Activated naive CD8-positive, alpha-beta T cell treated with anti-CD3 and anti-CD28 coated beads for 36 hours (primary cell): ENCODE measurements around the gene TLE7. TPM values are rescaled to one million over a fixed set of nuclear protein-coding genes. Genes with fewer than 3 reads are reported as not detected.
A peak's percentile ranks its signal among the peaks of the same experiment; 100 is the strongest.

Experiments
- DNase-seq: peaks from one replicate; pipeline ENCODE4 v3.0.0; 2021
- H3K27ac Mint-ChIP-seq: one replicate; pipeline ENCODE4 v1.8.0; 2022; ENCODE audit warnings: mild to moderate bottlenecking, moderate library complexity, mixed read lengths
- H3K27me3 Mint-ChIP-seq: one replicate; pipeline ENCODE4 v1.8.0; 2022; ENCODE audit warnings: mild to moderate bottlenecking, mixed read lengths
- H3K36me3 Mint-ChIP-seq: one replicate; pipeline ENCODE4 v1.8.0; 2021; ENCODE audit warnings: mild to moderate bottlenecking, mixed read lengths
- H3K4me1 Mint-ChIP-seq: one replicate; pipeline ENCODE4 v1.8.0; 2021; ENCODE audit warnings: mixed read lengths
- H3K4me3 Mint-ChIP-seq: one replicate; pipeline ENCODE4 v1.8.0; 2022; ENCODE audit warnings: mild to moderate bottlenecking, moderate library complexity, mixed read lengths
- H3K9me3 Mint-ChIP-seq: one replicate; pipeline ENCODE4 v1.8.0; 2022; ENCODE audit warnings: mixed read lengths
- total RNA-seq, 2 experiments: library from RNA; stranded (reverse); gene quantifications; one replicate each; pipeline ENCODE4 v1.2.3, GENCODE V29; 2021

TLE7 gene
- total RNA-seq = not detected

DNA sequence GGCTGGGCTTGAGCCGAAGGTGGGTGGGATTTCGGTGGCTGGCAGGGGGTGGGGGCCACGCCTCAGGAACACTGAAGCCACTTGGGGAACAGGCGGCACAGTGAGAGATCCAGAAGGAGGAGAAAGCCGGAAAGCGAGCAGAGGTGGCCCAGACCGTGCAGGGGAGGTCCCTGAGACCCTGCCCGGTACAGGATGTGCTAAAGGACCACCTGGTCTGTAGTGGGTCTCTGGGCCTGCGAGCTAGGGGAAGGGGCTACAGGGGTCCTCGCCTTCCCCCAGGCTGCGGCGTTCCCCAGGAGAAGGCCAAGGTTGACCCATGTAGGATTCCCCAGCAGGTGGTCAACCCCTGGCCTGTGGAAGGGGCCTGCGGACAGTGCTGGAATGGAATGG is at the start of gene TLE7:
Gene TLE7, minus strand, starts transcription at position 4 of the 390 bp plus-strand sequence. CDS start 8,730 bp downstream, outside the sequence.
- peaks cover 3% of the 10 kb centered on the region for H3K4me1 Mint-ChIP-seq
- no peak within 1 kb of the TSS for H3K27ac Mint-ChIP-seq
- H3K4me3 Mint-ChIP-seq = no peak within 1 kb of the TSS
- no peak for DNase-seq
- peaks cover 3% of the 10 kb centered on the region for H3K36me3 Mint-ChIP-seq
- peaks cover 15% of the 10 kb centered on the region for H3K9me3 Mint-ChIP-seq
- H3K27me3 Mint-ChIP-seq = peaks cover 28% of the 10 kb centered on the region

DNA sequence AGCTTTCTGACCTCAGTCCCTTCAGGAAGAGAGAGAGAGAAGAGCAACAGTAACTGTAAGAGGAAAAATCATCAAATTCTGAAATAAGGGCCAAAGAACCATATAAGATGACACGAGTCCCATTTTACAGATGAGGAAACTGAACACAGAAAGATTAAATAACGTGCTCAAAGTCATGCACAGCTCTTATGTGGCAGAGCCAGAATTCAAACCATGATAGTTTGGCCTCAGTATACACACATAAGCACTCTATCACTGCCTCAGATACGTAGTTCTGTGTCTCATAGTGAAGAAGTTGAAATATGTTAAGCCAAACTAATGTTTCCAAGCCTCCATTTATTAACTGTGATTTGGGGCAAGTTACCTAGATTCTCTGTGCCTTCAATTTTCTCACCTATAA is 49.2 kb upstream of the TLE7 start:
- H3K27ac Mint-ChIP-seq = no peak overlapping the region
- no peak overlapping the region for H3K4me3 Mint-ChIP-seq
- DNase-seq = no peak
- H3K36me3 Mint-ChIP-seq = no peaks in the 10 kb centered on the region
- no peaks in the 10 kb centered on the region for H3K9me3 Mint-ChIP-seq
- no peaks in the 10 kb centered on the region for H3K27me3 Mint-ChIP-seq
- H3K4me1 Mint-ChIP-seq = peaks cover 4% of the 10 kb centered on the region

DNA sequence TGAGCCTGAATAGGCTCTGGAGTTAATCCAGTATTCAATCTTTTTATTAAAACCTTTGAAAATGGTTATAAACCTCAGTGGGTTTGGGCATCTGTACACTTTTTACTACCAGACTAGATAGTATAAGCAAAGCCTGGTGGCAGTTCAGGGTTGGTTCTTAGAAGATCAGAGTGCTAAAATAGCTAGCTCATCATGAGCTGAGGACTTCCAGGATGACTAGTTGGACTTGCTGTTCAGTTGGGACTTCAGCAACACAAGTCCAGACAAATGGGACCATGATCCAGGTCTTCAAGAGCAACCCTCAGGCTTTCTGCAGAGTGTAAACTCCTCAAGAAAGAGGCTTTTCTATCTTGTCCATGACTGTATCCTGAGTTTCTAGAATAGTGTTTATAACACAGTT is 48.5 kb upstream of the TLE7 start:
- Mint-ChIP-seq H3K4me1 (peaks cover 4% of the 10 kb centered on the region), H3K27me3 (no peaks in the 10 kb centered on the region), H3K4me3 (no peak overlapping the region), H3K9me3 (no peaks in the 10 kb centered on the region), H3K36me3 (no peaks in the 10 kb centered on the region), H3K27ac (no peak overlapping the region)
- DNase-seq = no peak

DNA sequence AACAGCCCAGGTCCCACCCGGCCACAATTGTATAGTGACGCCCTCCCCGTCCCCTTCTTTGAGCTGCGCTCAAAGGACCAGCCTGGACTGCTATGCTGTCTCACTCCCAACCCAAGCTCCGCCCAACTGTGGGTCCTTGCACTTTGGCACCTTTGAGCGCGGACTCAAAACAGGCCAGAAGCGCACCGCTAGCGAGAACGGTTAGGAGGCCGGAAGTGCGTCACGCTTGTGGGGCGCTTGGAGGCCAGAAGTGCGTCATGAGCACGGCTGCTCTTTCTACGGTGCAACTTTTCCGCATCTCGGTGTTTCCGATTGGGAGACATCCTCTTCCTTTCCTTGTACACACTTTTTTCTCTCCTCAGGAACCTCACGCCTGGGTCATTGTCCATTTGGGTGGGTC is 47.3 kb upstream of the TLE7 start, which contains the start of gene ZNF19:
Gene ZNF19, minus strand, starts transcription at position 203 of the 400 bp plus-strand sequence. CDS start 7,210 bp downstream, outside the sequence.
- Mint-ChIP-seq H3K4me1 (peaks cover 8% of the 10 kb centered on the region), H3K9me3 (no peaks in the 10 kb centered on the region), H3K27me3 (no peaks in the 10 kb centered on the region), H3K27ac (no peak within 1 kb of the TSS), H3K4me3 (no peak within 1 kb of the TSS), H3K36me3 (no peaks in the 10 kb centered on the region)
- DNase-seq = no peak

DNA sequence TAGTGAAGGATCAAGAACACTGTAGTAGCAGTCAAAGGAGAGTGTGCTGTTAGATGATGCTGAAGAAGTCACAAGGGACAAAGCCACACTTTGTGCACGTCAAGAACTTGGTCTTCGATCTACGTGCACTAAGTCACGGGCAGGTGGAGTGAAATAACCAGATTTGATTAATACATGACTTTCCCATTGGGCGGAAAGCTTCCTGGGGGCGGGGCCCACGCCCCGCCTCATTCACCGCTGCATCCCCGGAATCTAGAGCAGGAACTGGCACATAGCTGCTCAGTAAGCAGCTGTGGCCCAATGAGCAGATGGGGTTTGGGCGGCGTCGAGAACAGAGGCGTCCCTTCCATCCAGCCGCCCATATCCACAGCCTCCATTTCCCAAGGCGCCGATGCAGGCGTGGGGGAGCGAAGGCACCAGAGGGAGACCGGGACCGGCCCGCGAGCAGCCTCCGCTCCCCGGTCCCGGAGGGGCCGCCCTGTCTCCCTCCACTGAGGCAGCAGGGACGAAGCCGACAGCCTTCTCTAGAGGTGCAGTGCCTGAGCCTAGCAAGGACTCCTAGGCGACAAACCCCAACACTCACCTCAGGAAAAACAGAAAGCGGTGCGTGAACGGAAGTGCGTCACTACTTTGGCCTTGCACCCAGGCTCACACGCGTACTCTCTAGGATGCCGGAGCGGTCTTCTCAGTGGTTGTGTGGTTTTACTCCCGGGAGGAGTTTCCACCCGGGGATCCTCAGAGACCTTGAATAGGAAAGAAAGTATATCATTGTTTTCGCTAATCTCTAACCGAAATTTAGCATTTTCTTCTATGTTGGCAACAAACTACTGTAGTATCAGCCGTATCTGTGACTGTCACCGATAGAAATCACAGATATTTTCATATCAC is 42.4 kb upstream of the TLE7 start:
- Mint-ChIP-seq H3K27ac (peak overlapping the region; percentile 63), H3K9me3 (no peaks in the 10 kb centered on the region), H3K4me1 (peaks cover 17% of the 10 kb centered on the region), H3K27me3 (no peaks in the 10 kb centered on the region), H3K4me3 (peak overlapping the region; percentile 82), H3K36me3 (no peaks in the 10 kb centered on the region)
- DNase-seq = peak; percentile 79

DNA sequence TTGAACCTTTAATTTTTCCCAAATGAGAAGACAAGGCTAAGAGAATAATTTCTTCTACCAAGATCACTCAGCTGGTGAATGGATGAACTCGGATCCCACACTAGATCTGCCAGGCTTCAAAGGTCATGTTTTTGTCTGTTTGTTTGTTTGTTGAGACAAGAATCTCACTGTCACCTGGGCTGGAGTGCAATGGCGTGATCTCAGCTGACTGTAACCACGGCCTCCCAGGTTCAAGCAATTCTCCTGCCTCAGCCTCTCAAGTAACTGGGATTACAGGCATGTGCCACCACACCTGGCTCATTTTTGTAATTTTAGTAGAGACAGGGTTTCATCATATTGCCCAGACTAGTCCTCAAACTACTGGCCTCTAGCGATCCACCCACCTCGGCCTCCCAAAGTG is 40.7 kb upstream of the TLE7 start:
- H3K9me3 Mint-ChIP-seq = no peaks in the 10 kb centered on the region
- H3K27ac Mint-ChIP-seq = no peak overlapping the region
- H3K36me3 Mint-ChIP-seq = no peaks in the 10 kb centered on the region
- no peaks in the 10 kb centered on the region for H3K27me3 Mint-ChIP-seq
- no peak overlapping the region for H3K4me3 Mint-ChIP-seq
- peaks cover 17% of the 10 kb centered on the region for H3K4me1 Mint-ChIP-seq
- DNase-seq = no peak

DNA sequence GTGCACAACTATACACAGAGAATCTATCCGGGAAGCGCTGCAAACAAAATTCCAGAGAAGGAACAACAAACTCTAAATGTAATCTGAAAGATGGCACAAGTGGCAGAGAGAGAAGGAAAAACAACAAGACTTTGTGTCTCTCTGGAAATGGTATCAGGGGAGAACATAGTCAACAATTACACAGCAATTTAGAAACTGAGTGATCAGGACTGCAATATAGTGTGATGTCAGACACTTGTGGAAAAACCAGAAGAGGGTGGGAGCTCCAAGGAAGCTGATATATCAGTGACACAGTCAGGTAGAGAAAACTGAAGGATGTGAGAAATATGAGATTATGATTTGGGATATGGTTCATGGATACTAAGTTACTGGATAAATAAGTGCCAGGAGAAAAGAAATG is 39.1 kb upstream of the TLE7 start:
- DNase-seq = no peak
- Mint-ChIP-seq H3K4me3 (no peak overlapping the region), H3K27me3 (no peaks in the 10 kb centered on the region), H3K27ac (no peak overlapping the region), H3K36me3 (peaks cover 3% of the 10 kb centered on the region), H3K4me1 (peaks cover 19% of the 10 kb centered on the region), H3K9me3 (no peaks in the 10 kb centered on the region)

DNA sequence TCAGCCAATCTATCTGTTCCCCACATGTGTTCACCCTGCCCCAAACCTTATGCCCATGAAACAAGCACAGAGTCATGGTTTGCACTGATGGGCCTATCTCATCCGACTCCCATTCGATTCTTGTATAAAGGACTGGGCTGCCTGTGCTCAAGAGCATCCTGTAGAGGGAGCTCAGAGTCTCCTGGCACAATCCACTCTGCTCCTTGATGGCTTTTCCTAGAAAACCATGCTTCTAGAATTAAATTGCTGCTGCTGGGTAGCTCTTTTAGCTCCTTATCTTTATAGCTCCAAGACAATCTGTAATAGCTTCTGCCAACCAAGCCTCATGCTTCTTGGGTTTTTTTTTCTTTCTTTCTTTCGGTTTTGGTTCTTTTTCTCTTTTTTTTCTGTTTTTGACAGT is 37.6 kb upstream of the TLE7 start:
- Mint-ChIP-seq H3K9me3 (no peaks in the 10 kb centered on the region), H3K4me1 (peaks cover 15% of the 10 kb centered on the region), H3K27ac (no peak overlapping the region), H3K36me3 (peaks cover 8% of the 10 kb centered on the region), H3K27me3 (no peaks in the 10 kb centered on the region), H3K4me3 (no peak overlapping the region)
- DNase-seq = no peak

DNA sequence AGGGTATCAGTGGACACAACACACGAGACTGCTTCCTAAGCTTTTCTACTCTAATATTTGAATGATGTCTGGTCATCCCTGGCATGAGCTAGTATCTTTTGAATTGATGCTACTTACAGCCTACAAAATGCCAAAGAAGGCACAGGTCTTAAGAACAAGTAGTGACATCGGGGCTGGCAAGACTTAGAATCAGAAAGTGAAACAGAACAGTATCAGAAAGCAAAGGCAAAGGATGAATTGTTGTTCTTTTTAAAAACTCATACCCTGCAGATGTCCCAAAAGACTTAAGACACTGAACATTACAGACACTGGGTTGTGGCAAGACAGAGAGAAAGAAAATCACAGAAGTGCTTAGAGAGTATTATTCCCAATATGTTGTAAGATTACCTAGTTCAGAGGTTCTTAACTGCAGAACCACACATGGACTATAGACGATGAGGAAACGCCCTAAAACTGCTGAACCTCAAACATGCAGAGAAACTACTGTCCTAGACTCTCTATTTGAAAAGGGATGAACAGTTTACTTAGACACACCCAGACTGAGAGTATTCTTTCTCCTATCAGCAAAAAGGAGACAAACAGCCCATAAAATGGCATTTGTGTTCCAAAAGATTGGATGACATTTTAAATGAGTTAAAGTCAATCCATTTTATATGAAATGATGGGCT is 34.7 kb upstream of the TLE7 start:
- Mint-ChIP-seq H3K4me3 (no peak overlapping the region), H3K36me3 (peaks cover 8% of the 10 kb centered on the region)
- no peak for DNase-seq

DNA sequence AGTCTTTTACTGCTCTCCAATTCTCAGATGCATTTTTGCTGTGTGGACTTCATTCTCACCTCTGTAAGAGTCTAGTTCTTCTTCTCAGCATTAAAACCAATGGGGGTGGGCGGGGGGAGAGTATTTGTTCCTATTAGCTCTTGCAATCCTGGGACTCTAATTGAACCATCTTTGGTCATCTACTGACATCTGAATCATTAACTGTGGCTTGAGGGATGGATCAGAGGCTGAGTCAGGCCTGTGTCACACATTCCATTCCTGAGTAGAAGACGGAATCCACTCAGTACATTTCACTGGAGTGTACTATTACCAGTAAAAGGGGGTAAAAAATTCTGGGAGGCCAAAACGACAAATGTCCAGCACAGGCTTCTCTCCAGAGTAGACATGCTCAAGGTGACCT is 33.0 kb upstream of the TLE7 start:
- no peaks in the 10 kb centered on the region for H3K27me3 Mint-ChIP-seq
- H3K36me3 Mint-ChIP-seq = peaks cover 8% of the 10 kb centered on the region
- no peaks in the 10 kb centered on the region for H3K9me3 Mint-ChIP-seq
- peaks cover 3% of the 10 kb centered on the region for H3K4me1 Mint-ChIP-seq
- H3K27ac Mint-ChIP-seq = no peak overlapping the region
- DNase-seq = no peak
- H3K4me3 Mint-ChIP-seq = no peak overlapping the region

More for the DNA sequence above, 34.7 kb upstream of the TLE7 start:
- Mint-ChIP-seq H3K27me3 (no peaks in the 10 kb centered on the region), H3K9me3 (no peaks in the 10 kb centered on the region), H3K27ac (no peak overlapping the region), H3K4me1 (peaks cover 7% of the 10 kb centered on the region)

DNA sequence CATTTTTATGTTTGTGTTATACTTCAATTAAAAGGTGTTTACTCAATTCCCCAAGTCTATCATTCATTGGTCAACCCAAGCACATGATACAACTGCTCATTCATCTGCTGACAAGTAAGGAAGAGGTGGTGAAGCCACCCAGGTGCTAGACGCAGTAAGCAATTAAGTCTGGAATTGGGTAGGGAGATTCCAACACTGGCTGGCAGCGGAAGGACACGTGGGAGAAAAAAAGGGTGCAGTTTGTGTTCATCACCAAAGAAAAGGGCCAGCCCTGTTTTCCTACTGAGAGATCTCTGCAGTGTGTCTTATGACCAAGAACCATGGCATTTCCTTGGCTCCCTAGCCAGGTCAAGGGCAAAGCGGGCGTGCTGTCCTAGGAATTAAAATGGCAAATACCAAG is 32.0 kb upstream of the TLE7 start:
- H3K27ac Mint-ChIP-seq = no peak overlapping the region
- H3K4me3 Mint-ChIP-seq = no peak overlapping the region
- H3K36me3 Mint-ChIP-seq = peaks cover 13% of the 10 kb centered on the region

DNA sequence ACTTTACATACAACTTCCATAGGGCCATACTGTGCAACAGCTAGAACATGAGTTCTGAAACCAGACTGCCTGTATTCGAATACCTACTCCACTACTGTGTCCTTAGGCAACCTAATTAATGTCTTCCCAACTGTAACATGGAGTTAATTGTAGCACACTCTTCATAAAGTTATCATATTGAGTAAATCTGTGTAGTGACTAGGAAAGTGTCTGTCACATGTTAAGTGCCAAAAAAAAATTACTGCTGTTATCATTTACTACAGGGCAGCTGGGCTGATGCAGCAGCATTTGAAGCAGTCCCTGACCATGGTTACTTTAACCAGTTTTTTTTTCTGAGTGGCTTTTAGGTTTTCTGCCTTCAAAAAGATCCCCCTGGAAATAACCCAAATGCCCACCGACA is 31.1 kb upstream of the TLE7 start:
- H3K36me3 Mint-ChIP-seq = peaks cover 13% of the 10 kb centered on the region
- H3K9me3 Mint-ChIP-seq = no peaks in the 10 kb centered on the region
- no peak for DNase-seq
- H3K27me3 Mint-ChIP-seq = no peaks in the 10 kb centered on the region
- peaks cover 2% of the 10 kb centered on the region for H3K4me1 Mint-ChIP-seq
- H3K4me3 Mint-ChIP-seq = no peak overlapping the region
- H3K27ac Mint-ChIP-seq = no peak overlapping the region

More for the DNA sequence above, 32.0 kb upstream of the TLE7 start:
- peaks cover 2% of the 10 kb centered on the region for H3K4me1 Mint-ChIP-seq
- no peak for DNase-seq
- H3K9me3 Mint-ChIP-seq = no peaks in the 10 kb centered on the region
- no peaks in the 10 kb centered on the region for H3K27me3 Mint-ChIP-seq

DNA sequence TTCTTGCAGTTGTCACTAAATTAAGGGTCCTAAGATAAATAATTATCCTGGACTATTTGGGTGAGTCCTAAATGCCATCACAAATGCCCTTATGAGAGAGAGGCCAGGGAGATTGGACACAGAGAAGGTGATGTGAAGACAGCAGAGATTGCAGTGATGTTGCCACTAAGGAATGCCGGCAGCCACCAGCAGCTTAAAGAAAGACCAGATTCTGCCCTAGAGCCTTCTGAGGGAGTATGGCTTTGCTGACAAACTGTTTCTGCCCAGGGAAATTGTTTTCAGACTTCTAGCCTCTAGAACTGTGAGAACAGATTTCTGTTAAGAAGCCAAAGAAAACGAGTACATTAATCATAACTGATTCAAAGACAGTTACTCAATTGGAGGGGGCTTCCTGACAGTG is 30.2 kb upstream of the TLE7 start:
- Mint-ChIP-seq H3K4me3 (no peak overlapping the region), H3K9me3 (no peaks in the 10 kb centered on the region), H3K4me1 (peaks cover 2% of the 10 kb centered on the region), H3K36me3 (peaks cover 13% of the 10 kb centered on the region), H3K27ac (no peak overlapping the region), H3K27me3 (no peaks in the 10 kb centered on the region)
- DNase-seq = no peak

DNA sequence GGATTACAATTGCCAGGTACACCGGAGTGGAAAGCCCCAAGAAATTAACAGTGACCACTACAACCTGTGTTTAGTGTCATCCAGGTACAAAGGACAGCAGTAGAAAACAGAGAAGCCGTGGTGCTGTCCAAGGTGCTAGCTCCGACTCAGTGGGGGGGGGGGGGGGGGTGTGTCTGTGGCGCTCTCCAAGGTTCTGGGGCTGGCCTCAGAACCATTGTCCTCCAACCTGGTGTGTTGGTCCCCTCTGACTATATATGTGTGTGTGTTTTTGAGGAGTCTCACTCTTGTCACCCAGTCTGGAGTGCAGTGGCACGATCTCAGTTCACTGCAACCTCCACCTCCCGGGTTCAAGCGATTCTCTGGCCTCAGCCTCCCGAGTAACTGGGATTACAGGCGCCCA is 26.0 kb upstream of the TLE7 start:
- Mint-ChIP-seq H3K27ac (no peak overlapping the region), H3K36me3 (peaks cover 10% of the 10 kb centered on the region), H3K4me3 (no peak overlapping the region), H3K27me3 (no peaks in the 10 kb centered on the region), H3K9me3 (no peaks in the 10 kb centered on the region), H3K4me1 (peaks cover 4% of the 10 kb centered on the region)
- DNase-seq = peak; percentile 14

DNA sequence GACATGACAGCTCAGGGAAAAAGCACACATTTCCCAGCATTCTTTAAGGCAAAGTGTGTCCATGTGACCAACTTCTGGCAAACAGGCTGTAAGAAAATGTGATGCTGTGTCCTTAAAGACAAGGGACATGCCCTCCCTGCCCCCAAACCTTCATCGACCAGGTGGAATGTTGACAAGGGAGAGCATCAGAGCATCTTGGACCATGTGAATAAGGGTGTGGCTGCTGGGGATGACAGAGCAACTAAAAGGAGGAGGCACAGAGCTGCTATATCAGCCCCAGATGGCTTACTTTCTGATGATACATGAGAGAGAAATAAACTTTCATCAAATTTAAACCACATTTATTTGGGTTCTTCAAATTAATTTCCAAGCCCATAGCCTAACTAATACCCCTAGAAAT is 22.4 kb upstream of the TLE7 start:
- no peak overlapping the region for H3K27ac Mint-ChIP-seq

More for the DNA sequence above, 22.4 kb upstream of the TLE7 start:
- Mint-ChIP-seq H3K4me3 (no peak overlapping the region), H3K36me3 (peaks cover 7% of the 10 kb centered on the region), H3K9me3 (no peaks in the 10 kb centered on the region), H3K27me3 (no peaks in the 10 kb centered on the region), H3K4me1 (peaks cover 17% of the 10 kb centered on the region)
- no peak for DNase-seq
